Mesenchymal stem cell (in vitro differentiated cells and primary cell): ENCODE data around the gene SRMS.
A peak's percentile ranks its signal among the peaks of the same experiment; 100 is the strongest.

Experiments
- DNase-seq: peaks from one replicate; pipeline ENCODE4 v3.0.0-alpha.2; 2013
- H2AFZ ChIP-seq: one replicate; pipeline ENCODE4 v1.6.1; 2013; ENCODE audit warnings: low read depth, mild to moderate bottlenecking, control low read depth, inconsistent platforms, low read length, moderate library complexity
- H2AK5ac ChIP-seq: 2 replicates; pipeline ENCODE4 v1.6.1; 2013; ENCODE audit warnings: low read length, moderate library complexity, mild to moderate bottlenecking, inconsistent platforms; ENCODE audit not compliant: severe bottlenecking
- H2BK120ac ChIP-seq: one replicate; pipeline ENCODE4 v1.6.1; 2013; ENCODE audit warnings: low read depth, mild to moderate bottlenecking, inconsistent platforms, low read length, moderate library complexity
- H2BK12ac ChIP-seq, 2 experiments: one replicate each; pipeline ENCODE4 v1.6.1; 2013; ENCODE audit warnings: inconsistent platforms in 2 of 2, low read length in 2 of 2, mild to moderate bottlenecking in 2 of 2, moderate library complexity in 2 of 2, control low read depth in 1 of 2
- H2BK15ac ChIP-seq: one replicate; pipeline ENCODE4 v1.6.1; 2013; ENCODE audit warnings: mild to moderate bottlenecking, low read depth, inconsistent platforms; ENCODE audit not compliant: poor library complexity, severe bottlenecking
- H2BK5ac ChIP-seq: 2 replicates; pipeline ENCODE4 v1.6.1; 2013; ENCODE audit warnings: low read depth, mild to moderate bottlenecking, low read length, control low read depth, inconsistent platforms; ENCODE audit not compliant: poor library complexity, severe bottlenecking
- H3K14ac ChIP-seq, 2 experiments: one replicate each; pipeline ENCODE4 v1.6.1; 2013; ENCODE audit warnings: inconsistent platforms in 2 of 2, low read length in 2 of 2, control low read depth in 1 of 2, mild to moderate bottlenecking in 1 of 2, moderate library complexity in 1 of 2
- H3K18ac ChIP-seq, 2 experiments: one replicate each; pipeline ENCODE4 v1.6.1; 2013; ENCODE audit warnings: inconsistent platforms in 2 of 2, low read length in 2 of 2, control low read depth in 1 of 2, low read depth in 1 of 2, mild to moderate bottlenecking in 1 of 2
- H3K23ac ChIP-seq, 2 experiments: one replicate each; pipeline ENCODE4 v1.6.1; 2013; ENCODE audit warnings: inconsistent platforms in 2 of 2, low read length in 2 of 2, mild to moderate bottlenecking in 2 of 2, moderate library complexity in 2 of 2, control low read depth in 1 of 2
- H3K27ac ChIP-seq: 2 replicates; pipeline ENCODE4 v1.5.1; 2013; ENCODE audit warnings: mild to moderate bottlenecking, moderate library complexity, low read length, control low read depth, inconsistent platforms; ENCODE audit not compliant: poor library complexity, severe bottlenecking
- H3K27me3 ChIP-seq, 2 experiments: 2 replicates each; pipeline versions ENCODE4 v1.6.1 to v1.7.0; 2013; ENCODE audit warnings: low read length in 2 of 2, mild to moderate bottlenecking in 2 of 2, moderate library complexity in 2 of 2, control low read depth in 1 of 2, inconsistent platforms in 1 of 2; ENCODE audit not compliant: control insufficient read depth in 1 of 2, insufficient read depth in 1 of 2
- H3K36me3 ChIP-seq, 2 experiments: 2 replicates each; pipeline versions ENCODE4 v1.6.1 to v1.7.0; 2013; ENCODE audit warnings: low read length in 2 of 2, control low read depth in 1 of 2, inconsistent platforms in 1 of 2, low read depth in 1 of 2, mild to moderate bottlenecking in 1 of 2; ENCODE audit not compliant: insufficient read depth in 2 of 2, control insufficient read depth in 1 of 2
- H3K4ac ChIP-seq, 2 experiments: one replicate each; pipeline ENCODE4 v1.6.1; 2013; ENCODE audit warnings: inconsistent platforms in 2 of 2, low read length in 2 of 2, mild to moderate bottlenecking in 2 of 2, moderate library complexity in 2 of 2, control low read depth in 1 of 2, low read depth in 1 of 2
- H3K4me1 ChIP-seq: 2 replicates; pipeline ENCODE4 v1.6.1; 2013; ENCODE audit warnings: low read depth, low read length, control low read depth; ENCODE audit not compliant: control insufficient read depth, insufficient read depth
- H3K4me2 ChIP-seq: 2 replicates; pipeline ENCODE4 v1.6.1; 2013; ENCODE audit warnings: low read length, mild to moderate bottlenecking, inconsistent platforms; ENCODE audit not compliant: poor library complexity, severe bottlenecking
- H3K4me3 ChIP-seq, 2 experiments: 2 replicates each; pipeline versions ENCODE4 v1.5.1 to v1.7.0; 2013; ENCODE audit warnings: low read length in 2 of 2, mild to moderate bottlenecking in 2 of 2, control low read depth in 1 of 2, low read depth in 1 of 2; ENCODE audit not compliant: insufficient read depth in 1 of 2
- H3K79me1 ChIP-seq: replicated peaks from 2 replicates; pipeline ENCODE4 v1.6.1; 2013; ENCODE audit warnings: mild to moderate bottlenecking, control low read depth, low read length, inconsistent platforms; ENCODE audit not compliant: poor library complexity, severe bottlenecking
- H3K9ac ChIP-seq: 2 replicates; pipeline ENCODE4 v1.7.0; 2013; ENCODE audit warnings: mild to moderate bottlenecking, low read length, moderate library complexity
- H3K9me3 ChIP-seq: 2 replicates; pipeline ENCODE4 v1.7.0; 2013; ENCODE audit warnings: mild to moderate bottlenecking, low read length; ENCODE audit not compliant: control insufficient read depth
- H4K8ac ChIP-seq: one replicate; pipeline ENCODE4 v1.6.1; 2013; ENCODE audit warnings: inconsistent platforms, mild to moderate bottlenecking, low read length, moderate library complexity
- H4K91ac ChIP-seq: one replicate; pipeline ENCODE4 v1.6.1; 2013; ENCODE audit warnings: mild to moderate bottlenecking, low read length, inconsistent platforms
- WGBS: methylation state at CpG from one replicate; pipeline ENCODE4 v1.1.7; 2013; ENCODE audit warnings: mixed read lengths; 5-methylcytosine and 5-hydroxymethylcytosine counted together

The SRMS gene

DNA sequence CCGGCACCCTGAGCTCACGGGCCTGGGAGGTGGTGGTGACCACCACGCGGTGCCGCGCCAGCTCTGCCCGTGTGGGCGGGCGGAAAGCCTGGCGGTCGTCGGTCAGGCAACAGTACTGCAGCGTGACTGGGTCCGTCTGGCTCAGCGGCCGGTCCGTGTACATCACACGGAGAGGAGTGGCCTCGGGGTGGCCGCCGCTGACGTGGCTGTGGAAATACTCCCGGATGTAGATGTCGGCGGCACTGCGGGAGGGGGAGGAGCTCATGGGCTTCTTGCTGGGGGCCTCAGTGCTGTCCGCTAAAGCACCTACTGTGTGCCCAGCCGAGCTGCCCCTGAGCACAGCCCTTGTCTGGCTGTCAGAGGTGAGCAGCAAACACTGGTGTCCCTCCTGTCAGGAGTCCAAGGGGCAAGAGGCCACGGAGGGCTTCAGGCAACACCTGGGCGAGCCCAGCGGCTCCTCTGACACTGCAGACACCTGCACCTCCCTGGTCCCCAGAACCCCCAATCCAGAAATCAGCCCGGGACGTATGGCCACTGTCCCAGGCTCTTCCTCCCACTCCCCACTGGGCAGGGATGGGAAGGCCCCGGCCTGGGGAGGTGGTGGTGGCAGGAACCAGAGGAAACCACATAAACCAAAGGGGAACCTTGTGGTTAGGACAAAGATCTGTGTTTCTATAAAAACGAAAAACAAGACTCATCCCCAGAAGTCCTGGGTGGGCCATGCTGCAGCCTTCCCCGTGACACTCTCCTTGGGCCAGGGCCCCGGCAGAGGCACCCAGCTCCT is 20.0 kb upstream of the SRMS start:
- Histone ChIP-seq H2BK120ac (no peak overlapping the region), H2BK12ac (no peak overlapping the region), H3K4ac (no peak overlapping the region), H2BK5ac (no peak overlapping the region), H3K4me1 (peaks cover 25% of the 10 kb centered on the region), H3K79me1 (peaks cover 8% of the 10 kb centered on the region), H4K91ac (peak overlapping the region; percentile 25), H3K18ac (no peak overlapping the region), H2BK15ac (no peak overlapping the region), H3K9ac (no peak overlapping the region), H3K23ac (no peak overlapping the region), H3K27ac (no peak overlapping the region), H3K27me3 (no peaks in the 10 kb centered on the region), H2AFZ (no peak overlapping the region), H3K4me2 (no peak overlapping the region), H2AK5ac (no peak overlapping the region), H4K8ac (no peak overlapping the region), H3K14ac (no peak overlapping the region), H3K9me3 (no peaks in the 10 kb centered on the region), H3K4me3 (no peak overlapping the region), H3K36me3 (peaks cover 29 to 84% of the 10 kb centered on the region in 2 experiments)
- DNase-seq: peak; percentile 32
- WGBS: 91% methylated on average over 35 of the region's 37 CpGs

- DNase-seq: no peak
Observed at GRCh38 chr20:63567136-63567385, 19.5 kb upstream of the SRMS start.

DNA sequence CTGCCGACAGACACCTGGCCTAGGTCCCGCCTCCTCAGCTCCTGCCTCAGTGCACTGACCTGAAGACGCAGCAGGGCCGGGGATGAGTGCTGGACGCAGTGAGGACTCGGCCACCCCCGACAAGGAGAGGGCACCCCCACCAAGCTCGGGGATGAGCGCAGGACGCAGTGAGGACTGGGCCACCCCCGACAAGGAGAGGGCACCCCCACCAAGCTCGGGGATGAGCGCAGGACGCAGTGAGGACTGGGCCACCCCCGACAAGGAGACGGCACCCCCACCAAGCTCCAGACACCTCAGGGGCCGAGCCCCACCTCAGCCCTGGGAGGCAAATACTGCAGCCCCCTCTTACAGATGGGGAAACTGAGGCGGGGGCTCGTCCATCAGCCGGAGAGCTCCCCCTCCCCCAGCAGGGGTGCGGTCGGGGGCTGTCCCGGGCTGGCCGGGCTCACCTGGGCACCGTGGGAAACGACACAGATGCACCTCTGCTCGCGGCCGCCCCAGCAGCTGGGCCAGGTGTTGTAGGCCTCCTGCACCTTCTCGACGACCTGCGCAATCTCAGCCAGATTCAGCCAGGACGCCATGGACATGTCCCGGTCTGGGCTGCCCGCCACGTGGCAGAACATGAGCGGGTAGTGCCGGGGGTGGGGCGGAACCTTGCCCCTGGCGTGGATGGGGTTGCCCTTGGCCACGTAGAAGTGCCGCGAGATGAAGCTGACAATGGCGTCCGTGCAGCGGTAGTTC is 19.0 kb upstream of the SRMS start:
- peak overlapping the region; percentile 1 for H4K91ac ChIP-seq
- WGBS: 92% methylated on average over 44 of the region's 46 CpGs
- H2BK12ac ChIP-seq: no peak overlapping the region
- H2BK5ac ChIP-seq: no peak overlapping the region
- no peak overlapping the region for H3K18ac ChIP-seq
- no peak overlapping the region for H3K4me3 ChIP-seq
- H3K79me1 ChIP-seq: peaks cover 1% of the 10 kb centered on the region
- no peak overlapping the region for H3K4me2 ChIP-seq
- H2AFZ ChIP-seq: no peak overlapping the region
- no peaks in the 10 kb centered on the region for H3K9me3 ChIP-seq
- no peak overlapping the region for H3K14ac ChIP-seq
- H3K27me3 ChIP-seq: no peaks in the 10 kb centered on the region
- no peak overlapping the region for H3K23ac ChIP-seq
- H3K27ac ChIP-seq: no peak overlapping the region
- H2BK120ac ChIP-seq: no peak overlapping the region
- no peak overlapping the region for H2BK15ac ChIP-seq
- no peak overlapping the region for H3K9ac ChIP-seq
- no peak overlapping the region for H4K8ac ChIP-seq
- DNase-seq: no peak
- H3K4ac ChIP-seq: no peak overlapping the region
- no peak overlapping the region for H2AK5ac ChIP-seq
- peaks cover 20% of the 10 kb centered on the region for H3K4me1 ChIP-seq
- H3K36me3 ChIP-seq: peaks cover 28 to 86% of the 10 kb centered on the region in 2 experiments

More at GRCh38 chr20:63567136-63567385, 19.5 kb upstream of the SRMS start:
- Histone ChIP-seq H3K27ac (no peak overlapping the region), H3K4ac (no peak overlapping the region), H3K4me1 (peaks cover 20% of the 10 kb centered on the region), H3K4me2 (no peak overlapping the region), H3K27me3 (no peaks in the 10 kb centered on the region), H2BK5ac (no peak overlapping the region), H2BK12ac (no peak overlapping the region), H3K14ac (no peak overlapping the region), H2BK15ac (no peak overlapping the region), H3K4me3 (no peak overlapping the region), H3K36me3 (peaks cover 27 to 84% of the 10 kb centered on the region in 2 experiments), H2AFZ (no peak overlapping the region), H2AK5ac (no peak overlapping the region), H3K9ac (no peak overlapping the region), H3K18ac (no peak overlapping the region), H2BK120ac (no peak overlapping the region), H3K79me1 (peaks cover 3% of the 10 kb centered on the region), H3K9me3 (no peaks in the 10 kb centered on the region), H3K23ac (no peak overlapping the region), H4K8ac (no peak overlapping the region), H4K91ac (no peak overlapping the region)
- 94% methylated on average over 22 of the region's 22 CpGs for WGBS

DNA sequence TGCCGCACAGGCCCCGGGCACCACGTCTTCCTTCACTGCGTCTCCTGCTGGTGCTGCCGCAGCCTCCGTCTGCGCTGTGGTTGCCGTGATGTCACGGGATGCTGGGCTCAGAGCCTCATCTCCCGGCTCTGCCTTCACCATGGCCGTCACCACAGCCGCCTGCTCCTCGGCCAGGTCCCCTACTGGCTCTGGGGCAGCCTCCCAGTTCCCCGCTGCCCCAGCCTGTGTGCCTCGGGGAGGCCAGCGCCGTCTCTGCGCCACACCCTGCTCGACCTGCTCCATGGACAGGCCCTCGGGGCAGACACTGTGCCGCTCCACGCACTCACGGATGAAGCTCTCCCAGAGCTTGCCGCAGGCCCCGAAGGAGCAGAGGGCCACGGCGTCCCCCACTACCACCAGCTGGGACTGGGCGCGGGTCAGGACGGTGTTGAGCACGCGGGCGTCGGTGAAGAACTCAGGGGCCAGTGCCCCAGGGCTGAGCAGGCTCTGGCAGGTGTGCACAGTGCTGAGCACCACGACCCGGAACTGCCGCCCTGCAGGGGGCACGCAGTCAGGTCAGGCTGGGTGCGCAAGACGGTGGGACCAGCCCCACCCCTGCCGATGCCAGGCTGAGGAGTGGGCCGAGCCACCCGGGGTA is 18.3 kb upstream of the SRMS start:
- Histone ChIP-seq H3K27me3 (no peaks in the 10 kb centered on the region), H3K23ac (no peak overlapping the region), H2BK15ac (no peak overlapping the region), H3K4me3 (no peak overlapping the region), H3K4me1 (peaks cover 20% of the 10 kb centered on the region), H3K18ac (no peak overlapping the region), H2AK5ac (no peak overlapping the region), H3K9ac (no peak overlapping the region), H2BK12ac (no peak overlapping the region), H2BK5ac (no peak overlapping the region), H3K4me2 (no peak overlapping the region), H3K36me3 (peaks cover 35 to 94% of the 10 kb centered on the region in 2 experiments), H3K9me3 (no peaks in the 10 kb centered on the region), H3K4ac (no peak overlapping the region), H3K14ac (no peak overlapping the region), H2BK120ac (no peak overlapping the region), H3K79me1 (peaks cover 1% of the 10 kb centered on the region), H3K27ac (no peak overlapping the region), H2AFZ (no peak overlapping the region), H4K8ac (no peak overlapping the region), H4K91ac (no peak overlapping the region)
- 94% methylated on average over 43 of the region's 43 CpGs for WGBS
- DNase-seq: no peak
